ENCODE data around the gene GNGT2.

GNGT2 gene

GRCh38 chr17:49218941-49219913 lies 8.9 kb upstream of the GNGT2 start:
- Histone ChIP-seq H3K79me2 (ENCODE audit: control insufficient read depth, insufficient read depth, low read length, unreplicated experiment) (no peaks in the 10 kb centered on the region), H3K4me3 (ENCODE audit: low read depth, low read length) (no peak overlapping the region), H3K36me3 (ENCODE audit: insufficient read depth, low read length) (no peaks in the 10 kb centered on the region), H2AFZ (ENCODE audit: low read length, unreplicated experiment) (no peak overlapping the region), H3K27me3 (ENCODE audit: insufficient read depth, low read length) (peaks cover 42% of the 10 kb centered on the region), H3K4me1 (ENCODE audit: control insufficient read depth, insufficient read depth, low read length, unreplicated experiment) (peaks cover 6% of the 10 kb centered on the region), H3K27ac (ENCODE audit: low read depth, low read length) (no peak overlapping the region)

- Histone ChIP-seq H3K79me2 (ENCODE audit: control insufficient read depth, insufficient read depth, low read length, unreplicated experiment) (no peaks in the 10 kb centered on the region), H2AFZ (ENCODE audit: low read length, unreplicated experiment) (no peak overlapping the region), H3K36me3 (ENCODE audit: insufficient read depth, low read length) (no peaks in the 10 kb centered on the region), H3K27ac (ENCODE audit: low read depth, low read length) (no peak overlapping the region), H3K4me1 (ENCODE audit: control insufficient read depth, insufficient read depth, low read length, unreplicated experiment) (no peaks in the 10 kb centered on the region), H3K27me3 (ENCODE audit: insufficient read depth, low read length) (peaks cover 29% of the 10 kb centered on the region), H3K4me3 (ENCODE audit: low read depth, low read length) (no peak overlapping the region)
These were observed 7.5 kb upstream of the GNGT2 start for GRCh38 chr17:49217651-49218413.

GRCh38 chr17:49216953-49217650 lies 6.7 kb upstream of the GNGT2 start:
- Histone ChIP-seq H2AFZ (ENCODE audit: low read length, unreplicated experiment) (no peak overlapping the region), H3K79me2 (ENCODE audit: control insufficient read depth, insufficient read depth, low read length, unreplicated experiment) (no peaks in the 10 kb centered on the region), H3K36me3 (ENCODE audit: insufficient read depth, low read length) (no peaks in the 10 kb centered on the region), H3K27ac (ENCODE audit: low read depth, low read length) (no peak overlapping the region), H3K27me3 (ENCODE audit: insufficient read depth, low read length) (peaks cover 22% of the 10 kb centered on the region), H3K4me3 (ENCODE audit: low read depth, low read length) (no peak overlapping the region), H3K4me1 (ENCODE audit: control insufficient read depth, insufficient read depth, low read length, unreplicated experiment) (no peaks in the 10 kb centered on the region)

GRCh38 chr17:49216482-49216881 lies 6.1 kb upstream of the GNGT2 start:
- Histone ChIP-seq H3K4me1 (ENCODE audit: control insufficient read depth, insufficient read depth, low read length, unreplicated experiment) (no peaks in the 10 kb centered on the region), H3K4me3 (ENCODE audit: low read depth, low read length) (no peak overlapping the region), H3K27me3 (ENCODE audit: insufficient read depth, low read length) (peaks cover 17% of the 10 kb centered on the region), H3K79me2 (ENCODE audit: control insufficient read depth, insufficient read depth, low read length, unreplicated experiment) (no peaks in the 10 kb centered on the region), H3K36me3 (ENCODE audit: insufficient read depth, low read length) (no peaks in the 10 kb centered on the region), H2AFZ (ENCODE audit: low read length, unreplicated experiment) (no peak overlapping the region), H3K27ac (ENCODE audit: low read depth, low read length) (no peak overlapping the region)

GRCh38 chr17:49214676-49215360 lies 4.4 kb upstream of the GNGT2 start:
- Histone ChIP-seq H3K27me3 (ENCODE audit: insufficient read depth, low read length) (peaks cover 23% of the 10 kb centered on the region; the same call in 1 of the 2 replicates), H3K27ac (ENCODE audit: low read depth, low read length) (no peak overlapping the region), H3K79me2 (ENCODE audit: control insufficient read depth, insufficient read depth, low read length, unreplicated experiment) (no peaks in the 10 kb centered on the region)

GRCh38 chr17:49213847-49214246 lies 3.5 kb upstream of the GNGT2 start:
- Histone ChIP-seq H3K79me2 (ENCODE audit: control insufficient read depth, insufficient read depth, low read length, unreplicated experiment) (no peaks in the 10 kb centered on the region), H3K27ac (ENCODE audit: low read depth, low read length) (no peak overlapping the region), H3K4me3 (ENCODE audit: low read depth, low read length) (no peak overlapping the region), H3K36me3 (ENCODE audit: insufficient read depth, low read length) (no peaks in the 10 kb centered on the region), H3K4me1 (ENCODE audit: control insufficient read depth, insufficient read depth, low read length, unreplicated experiment) (peaks cover 9% of the 10 kb centered on the region), H3K27me3 (ENCODE audit: insufficient read depth, low read length) (peaks cover 15% of the 10 kb centered on the region; the same call in 1 of the 2 replicates), H2AFZ (ENCODE audit: low read length, unreplicated experiment) (no peak overlapping the region)

More at GRCh38 chr17:49214676-49215360, 4.4 kb upstream of the GNGT2 start:
- no peaks in the 10 kb centered on the region for H3K36me3 ChIP-seq (ENCODE audit: insufficient read depth, low read length)
- no peak overlapping the region for H2AFZ ChIP-seq (ENCODE audit: low read length, unreplicated experiment)
- H3K4me3 ChIP-seq (ENCODE audit: low read depth, low read length) = no peak overlapping the region
- peaks cover 3% of the 10 kb centered on the region for H3K4me1 ChIP-seq (ENCODE audit: control insufficient read depth, insufficient read depth, low read length, unreplicated experiment)

GRCh38 chr17:49213399-49213798 lies 3.0 kb upstream of the GNGT2 start:
- Histone ChIP-seq H3K27ac (ENCODE audit: low read depth, low read length) (no peak overlapping the region), H3K36me3 (ENCODE audit: insufficient read depth, low read length) (no peaks in the 10 kb centered on the region), H3K27me3 (ENCODE audit: insufficient read depth, low read length) (0 out of 2 replicates have a peak, but pooled peaks cover 14% of the 10 kb centered on the region), H3K4me1 (ENCODE audit: control insufficient read depth, insufficient read depth, low read length, unreplicated experiment) (peaks cover 9% of the 10 kb centered on the region), H3K79me2 (ENCODE audit: control insufficient read depth, insufficient read depth, low read length, unreplicated experiment) (no peaks in the 10 kb centered on the region), H2AFZ (ENCODE audit: low read length, unreplicated experiment) (no peak overlapping the region), H3K4me3 (ENCODE audit: low read depth, low read length) (no peak overlapping the region)

GRCh38 chr17:49209061-49209571 lies 1.3 kb downstream of the GNGT2 start:
- H3K4me3 ChIP-seq (ENCODE audit: low read depth, low read length) = no peak overlapping the region
- H2AFZ ChIP-seq (ENCODE audit: low read length, unreplicated experiment) = no peak overlapping the region
- H3K27me3 ChIP-seq (ENCODE audit: insufficient read depth, low read length) = peaks cover 35% of the 10 kb centered on the region

GRCh38 chr17:49204516-49204915 lies 5.9 kb downstream of the GNGT2 start:
- Histone ChIP-seq H3K79me2 (ENCODE audit: control insufficient read depth, insufficient read depth, low read length, unreplicated experiment) (no peaks in the 10 kb centered on the region), H2AFZ (ENCODE audit: low read length, unreplicated experiment) (no peak overlapping the region), H3K4me3 (ENCODE audit: low read depth, low read length) (no peak overlapping the region), H3K27ac (ENCODE audit: low read depth, low read length) (no peak overlapping the region), H3K36me3 (ENCODE audit: insufficient read depth, low read length) (no peaks in the 10 kb centered on the region), H3K4me1 (ENCODE audit: control insufficient read depth, insufficient read depth, low read length, unreplicated experiment) (peaks cover 3% of the 10 kb centered on the region), H3K27me3 (ENCODE audit: insufficient read depth, low read length) (peaks cover 32% of the 10 kb centered on the region)

More at GRCh38 chr17:49209061-49209571, 1.3 kb downstream of the GNGT2 start:
- H3K4me1 ChIP-seq (ENCODE audit: control insufficient read depth, insufficient read depth, low read length, unreplicated experiment) = peaks cover 9% of the 10 kb centered on the region
- no peaks in the 10 kb centered on the region for H3K36me3 ChIP-seq (ENCODE audit: insufficient read depth, low read length)
- H3K79me2 ChIP-seq (ENCODE audit: control insufficient read depth, insufficient read depth, low read length, unreplicated experiment) = no peaks in the 10 kb centered on the region
- no peak overlapping the region for H3K27ac ChIP-seq (ENCODE audit: low read depth, low read length)

- H2AFZ ChIP-seq (ENCODE audit: low read length, unreplicated experiment) = no peak overlapping the region
- H3K4me3 ChIP-seq (ENCODE audit: low read depth, low read length) = no peak overlapping the region
- H3K4me1 ChIP-seq (ENCODE audit: control insufficient read depth, insufficient read depth, low read length, unreplicated experiment) = no peaks in the 10 kb centered on the region
- H3K79me2 ChIP-seq (ENCODE audit: control insufficient read depth, insufficient read depth, low read length, unreplicated experiment) = no peaks in the 10 kb centered on the region
- no peak overlapping the region for H3K27ac ChIP-seq (ENCODE audit: low read depth, low read length)
- H3K27me3 ChIP-seq (ENCODE audit: insufficient read depth, low read length) = peaks cover 32% of the 10 kb centered on the region
- H3K36me3 ChIP-seq (ENCODE audit: insufficient read depth, low read length) = no peaks in the 10 kb centered on the region
These were observed 6.6 kb downstream of the GNGT2 start for GRCh38 chr17:49203796-49204195.
